NOMO-1 treated with DMSO at 0.1 percent for 48 hours (cell line): ENCODE measurements around the gene DIAPH2.

Experiments used
- DNase-seq: peaks from one replicate; lab custom pipeline; 2025; ENCODE audit not compliant: unreplicated experiment; lab: John Stamatoyannopoulos, UW

The DIAPH2 gene

GRCh38 chrX:97284531-97284930, 599.9 kb downstream of the DIAPH2 start:
- DNase-seq = no peak

GRCh38 chrX:97290199-97290598, 605.6 kb downstream of the DIAPH2 start:
- no peak for DNase-seq

- no peak for DNase-seq
Measured at GRCh38 chrX:97294041-97294440, 609.4 kb downstream of the DIAPH2 start.

GRCh38 chrX:97295954-97296353, 611.3 kb downstream of the DIAPH2 start:
- no peak for DNase-seq

- DNase-seq = no peak
Measured at GRCh38 chrX:97306771-97307470, 622.3 kb downstream of the DIAPH2 start.

- no peak for DNase-seq
Measured at GRCh38 chrX:97308171-97308570, 623.5 kb downstream of the DIAPH2 start.

GRCh38 chrX:97309487-97310116, 625.0 kb downstream of the DIAPH2 start:
- DNase-seq = no peak

GRCh38 chrX:97310373-97310772, 625.7 kb downstream of the DIAPH2 start:
- DNase-seq = no peak

GRCh38 chrX:97311066-97311778, 626.6 kb downstream of the DIAPH2 start:
- no peak for DNase-seq

- DNase-seq = no peak
Measured at GRCh38 chrX:97314345-97314744, 629.7 kb downstream of the DIAPH2 start.

GRCh38 chrX:97315939-97316338, 631.3 kb downstream of the DIAPH2 start:
- DNase-seq = no peak

- no peak for DNase-seq
Measured at GRCh38 chrX:97320305-97320704, 635.7 kb downstream of the DIAPH2 start.

- DNase-seq = no peak
Measured at GRCh38 chrX:97322401-97322800, 637.8 kb downstream of the DIAPH2 start.

- no peak for DNase-seq
Measured at GRCh38 chrX:97326456-97326855, 641.8 kb downstream of the DIAPH2 start.

GRCh38 chrX:97328853-97329390, 644.3 kb downstream of the DIAPH2 start:
- DNase-seq = no peak

- no peak for DNase-seq
Measured at GRCh38 chrX:97330151-97330550, 645.5 kb downstream of the DIAPH2 start.

GRCh38 chrX:97332963-97333362, 648.3 kb downstream of the DIAPH2 start:
- DNase-seq = no peak

GRCh38 chrX:97334850-97335249, 650.2 kb downstream of the DIAPH2 start:
- DNase-seq = no peak

- no peak for DNase-seq
Measured at GRCh38 chrX:97344724-97345123, 660.1 kb downstream of the DIAPH2 start.

GRCh38 chrX:97358941-97359340, 674.3 kb downstream of the DIAPH2 start:
- no peak for DNase-seq

GRCh38 chrX:97363843-97364242, 679.2 kb downstream of the DIAPH2 start:
- DNase-seq = no peak

GRCh38 chrX:97366237-97366636, 681.6 kb downstream of the DIAPH2 start:
- no peak for DNase-seq
